NCI-H748 treated with DMSO at 0.1 percent for 48 hours (cell line): Measurements from ENCODE around the gene ITFG1.
"Not testable (repeated sequence)": the region's sequence is repeated elsewhere in the genome, so short reads cannot be mapped to it uniquely, and the experiment has no call there.

Experiments
- DNase-seq: peaks from one replicate; lab custom pipeline; 2025; lab: John Stamatoyannopoulos, UW

The ITFG1 gene

DNA sequence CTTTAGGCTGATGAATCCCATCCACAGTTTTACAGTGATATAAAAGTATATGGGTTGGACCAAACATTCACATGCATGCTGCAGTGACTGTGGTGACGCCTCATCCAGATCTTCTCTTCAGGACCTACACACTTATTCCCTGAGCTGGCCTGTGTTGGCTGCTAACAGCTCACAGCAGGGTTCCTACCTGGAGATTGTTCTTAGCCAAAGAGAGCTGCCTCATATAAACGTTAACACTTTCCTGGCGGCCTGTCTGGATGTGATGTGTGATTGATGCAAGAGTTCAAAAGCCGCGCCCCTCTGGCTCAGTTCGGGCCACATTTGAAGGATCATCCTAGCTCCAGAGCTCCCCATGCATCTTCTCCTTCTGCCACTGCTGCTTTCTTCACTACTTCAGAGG is 224.1 kb downstream of the ITFG1 start:
- DNase-seq: no peak

DNA sequence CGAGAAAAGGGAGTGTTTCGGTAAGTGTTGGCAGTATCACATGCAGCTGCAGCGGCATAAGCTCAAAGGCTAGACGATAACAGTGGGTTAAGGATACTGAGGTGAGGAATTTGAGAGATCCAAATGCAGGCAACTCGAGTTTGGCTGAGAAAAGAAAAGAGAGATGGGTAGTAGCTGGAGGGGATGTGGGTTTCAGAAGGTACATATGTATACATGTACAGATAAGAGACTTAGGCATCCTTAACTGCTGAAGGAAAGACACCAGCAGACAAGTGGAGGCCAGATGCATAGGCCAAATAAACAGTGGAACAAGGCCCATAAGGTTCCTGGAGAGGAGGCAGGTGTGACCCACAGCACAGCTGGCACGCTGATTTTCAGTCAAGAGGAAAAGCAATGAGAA is 230.6 kb downstream of the ITFG1 start:
- no peak for DNase-seq

DNA sequence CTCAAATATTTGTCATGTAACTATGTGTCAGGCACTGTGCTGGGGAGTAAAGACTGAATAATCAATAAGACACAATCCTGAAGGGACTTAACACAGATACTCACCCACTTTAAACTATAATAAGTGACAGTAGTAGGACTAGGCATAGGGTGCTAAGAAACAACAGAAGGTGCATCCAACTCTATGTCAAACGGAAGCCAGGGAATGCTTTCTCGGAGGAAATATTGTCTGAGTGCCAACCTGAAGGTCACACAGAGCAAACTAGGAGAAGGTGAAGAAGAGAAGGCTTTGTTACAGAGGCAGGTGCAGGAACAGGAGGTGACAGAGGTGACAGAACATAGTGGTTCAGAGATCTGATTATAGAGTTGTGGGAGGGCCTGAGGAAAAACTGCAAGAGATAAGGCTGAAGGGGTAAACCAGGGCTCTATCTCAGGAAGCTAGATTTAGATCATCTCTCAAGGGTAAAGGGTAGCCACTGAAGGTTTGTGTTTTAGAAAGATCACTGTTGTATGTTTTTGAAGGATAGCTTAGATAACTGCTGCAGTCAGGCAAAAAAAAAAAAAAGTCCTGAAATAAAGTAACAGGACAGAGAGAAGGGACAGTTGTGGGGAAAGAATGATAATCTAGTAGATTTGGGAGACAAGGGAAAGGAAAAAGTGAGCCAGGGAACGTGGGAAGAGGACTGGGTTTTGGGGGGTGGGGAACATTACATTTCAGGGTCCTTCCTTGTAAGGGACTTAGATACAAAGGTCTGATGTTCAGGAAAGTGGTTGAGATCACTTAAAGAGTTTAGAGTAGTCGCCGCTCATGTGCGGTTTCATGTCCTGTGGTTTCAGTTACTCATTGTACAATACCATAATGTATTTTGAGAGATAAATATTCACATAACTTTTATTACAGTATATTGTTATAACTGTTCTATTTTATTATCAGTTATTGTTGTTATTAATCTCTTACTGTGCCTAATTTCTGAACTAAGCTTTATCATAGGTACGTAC is 231.5 kb downstream of the ITFG1 start:
- DNase-seq: no peak

DNA sequence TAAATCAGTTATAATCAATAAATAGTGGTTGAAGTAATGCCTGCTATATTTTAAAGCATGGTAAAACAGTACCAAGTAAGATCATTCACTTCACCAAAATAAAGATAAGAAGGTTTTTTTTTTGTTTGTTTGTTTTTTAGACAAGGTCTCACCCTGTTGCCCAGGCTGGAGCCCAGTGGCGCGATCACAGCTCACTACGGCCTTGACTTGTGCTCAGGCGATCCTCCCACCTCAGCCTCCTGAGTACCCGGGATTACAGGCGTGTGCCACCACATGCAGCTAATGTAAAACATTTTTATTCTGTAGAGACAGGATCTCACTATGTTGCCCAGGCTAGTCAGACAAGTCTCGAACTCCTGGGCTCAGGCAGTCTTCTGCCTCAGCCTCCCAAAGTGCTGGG is 232.6 kb downstream of the ITFG1 start:
- no peak for DNase-seq

DNA sequence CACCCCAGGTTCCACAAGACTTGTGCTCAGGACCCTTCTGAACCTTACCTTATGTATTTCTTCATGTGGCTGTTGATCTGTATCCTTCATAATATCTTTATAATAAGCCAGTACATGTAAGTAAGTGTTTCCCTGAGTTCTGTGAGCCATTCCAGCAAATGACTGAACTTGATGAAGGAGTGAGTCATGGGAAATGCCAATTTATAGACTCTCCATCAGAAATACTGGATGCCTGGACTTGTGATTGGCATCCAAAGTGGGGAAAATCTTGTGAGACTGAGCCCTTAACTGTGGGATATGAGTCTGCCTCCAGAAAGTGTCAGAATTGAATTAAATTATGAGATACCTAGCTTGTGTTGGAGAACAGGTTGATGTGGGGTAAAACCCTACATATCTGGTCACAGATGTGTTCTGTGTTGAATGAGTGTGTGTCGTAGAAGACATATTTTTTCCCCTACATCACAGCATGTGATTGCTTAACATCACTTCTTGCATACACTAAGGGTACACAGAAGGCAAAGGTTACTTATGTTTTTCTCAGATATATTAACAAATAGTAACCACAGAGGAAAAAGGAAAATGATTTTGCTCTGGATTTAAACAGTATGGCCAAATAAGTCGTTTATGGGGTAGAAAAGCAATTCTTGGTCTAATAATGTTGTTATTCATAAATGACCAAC is 247.0 kb downstream of the ITFG1 start:
- no peak for DNase-seq

DNA sequence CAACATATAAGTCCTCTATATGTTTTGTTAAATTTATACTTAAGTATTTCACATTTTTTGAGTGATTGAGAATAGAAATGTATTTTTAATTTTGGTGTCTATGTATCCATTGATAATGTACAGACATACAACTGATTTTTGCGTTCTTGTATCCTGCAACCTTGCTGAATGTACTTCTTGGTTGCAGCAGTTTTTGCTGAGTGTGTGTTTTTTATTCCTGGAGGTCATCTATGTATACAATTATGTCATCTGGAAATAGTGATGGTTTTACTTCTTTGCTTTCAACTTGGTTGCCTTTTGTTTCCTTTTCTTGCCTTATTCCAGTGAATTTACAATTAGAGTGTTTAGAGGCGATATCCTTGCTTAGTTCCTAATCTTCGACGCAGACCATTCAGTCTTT is 249.6 kb downstream of the ITFG1 start:
- no peak for DNase-seq

DNA sequence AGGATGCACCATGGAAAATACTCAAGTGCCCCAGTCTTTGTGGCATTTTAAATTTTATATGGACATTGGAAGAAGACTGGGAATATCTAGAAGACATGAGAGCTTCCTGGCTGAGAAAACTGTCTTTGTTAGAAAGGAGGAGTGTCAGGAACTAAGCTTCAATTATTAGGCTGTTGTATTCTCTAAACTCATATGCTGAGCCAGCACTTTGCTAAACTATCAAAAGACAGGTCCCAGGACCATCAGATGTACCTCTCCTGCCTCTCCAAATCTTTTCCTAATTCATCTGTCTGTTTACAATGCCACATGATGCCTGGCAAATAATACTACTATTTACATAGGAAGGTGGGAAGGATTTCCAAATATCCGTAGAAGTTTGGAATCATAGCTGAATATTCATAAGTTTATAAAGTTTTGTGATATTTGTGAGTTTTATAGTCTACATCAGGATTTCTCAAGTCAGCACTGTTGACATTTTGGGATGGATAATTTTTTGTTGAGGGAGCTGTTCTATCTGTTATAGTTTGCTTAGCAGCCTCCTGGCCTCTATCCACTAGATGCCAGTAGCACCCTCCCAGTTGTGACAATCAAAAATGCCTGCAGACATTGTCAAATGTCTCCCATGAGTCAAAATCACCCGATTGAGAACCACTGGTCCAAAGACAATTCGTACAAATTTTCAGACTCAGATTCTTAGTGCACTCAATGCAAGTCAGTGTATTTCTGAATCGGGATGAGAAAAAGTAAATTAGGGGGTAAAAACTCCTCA is 255.9 kb downstream of the ITFG1 start:
- DNase-seq: no peak

DNA sequence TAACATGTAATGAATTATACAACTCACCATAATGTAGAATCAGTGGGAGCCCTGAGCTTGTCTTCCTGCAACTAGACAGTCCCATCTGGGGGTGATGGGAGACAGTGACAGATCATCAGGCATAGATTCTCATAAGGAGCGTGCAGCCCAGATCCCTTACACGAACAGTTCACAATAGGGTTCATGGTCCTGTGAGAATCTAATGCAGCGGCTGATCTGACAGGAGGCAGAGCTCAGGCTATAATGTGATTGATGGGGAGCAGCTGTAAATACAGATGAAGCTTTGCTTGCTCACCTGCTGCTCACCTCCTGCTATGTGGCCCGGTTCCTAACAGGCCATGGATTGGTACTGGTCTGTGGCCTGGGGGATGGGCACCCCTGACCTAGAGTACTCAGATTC is 257.4 kb downstream of the ITFG1 start:
- not testable (repeated sequence) for DNase-seq

DNA sequence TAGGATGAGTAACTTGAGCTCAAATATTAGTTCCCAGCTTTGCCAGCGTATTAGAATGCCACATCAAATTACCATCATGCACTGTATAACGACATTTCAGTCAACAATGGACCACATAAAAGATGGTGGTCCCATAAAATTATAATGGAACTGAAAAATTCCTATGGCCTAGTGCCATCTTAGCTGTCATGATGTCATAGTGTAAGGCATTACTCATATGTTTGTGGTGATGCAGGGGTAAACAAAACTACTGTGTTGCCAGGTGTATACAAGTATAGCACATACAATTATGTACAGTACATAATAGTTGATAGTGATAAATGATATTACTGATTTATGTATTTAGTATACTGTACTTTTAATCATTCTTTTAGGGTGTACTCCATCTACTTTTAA is 262.7 kb downstream of the ITFG1 start:
- no peak for DNase-seq

DNA sequence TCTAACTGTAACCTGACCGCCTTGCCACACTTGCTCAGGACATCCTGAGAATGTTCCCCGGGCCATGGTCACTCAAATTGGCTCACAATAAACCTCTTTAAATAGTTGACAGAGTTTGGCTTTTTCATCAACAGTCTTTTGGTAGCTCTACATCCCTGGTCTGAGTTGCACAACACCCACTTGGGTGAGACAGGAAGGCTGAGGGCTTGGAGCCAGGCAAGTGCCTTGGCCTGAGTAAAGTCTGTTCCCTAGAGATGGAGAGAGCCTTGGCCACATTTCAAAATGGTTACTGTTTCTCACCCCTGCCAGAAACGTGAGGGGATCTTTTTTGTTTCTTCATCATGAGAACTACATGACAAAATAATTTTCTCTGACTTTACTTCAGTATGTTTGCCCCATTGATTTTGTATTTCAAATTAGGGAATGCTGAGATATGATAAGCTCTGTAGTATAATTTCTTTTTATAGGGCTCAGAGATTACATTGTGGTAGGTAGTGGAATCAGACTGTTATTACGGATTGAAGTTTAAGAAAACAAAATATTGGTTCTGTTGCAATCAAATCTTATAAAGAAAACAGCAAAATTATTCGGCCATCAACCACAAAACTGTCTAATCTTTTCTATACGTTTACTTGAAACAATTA is 263.2 kb downstream of the ITFG1 start:
- DNase-seq: no peak

DNA sequence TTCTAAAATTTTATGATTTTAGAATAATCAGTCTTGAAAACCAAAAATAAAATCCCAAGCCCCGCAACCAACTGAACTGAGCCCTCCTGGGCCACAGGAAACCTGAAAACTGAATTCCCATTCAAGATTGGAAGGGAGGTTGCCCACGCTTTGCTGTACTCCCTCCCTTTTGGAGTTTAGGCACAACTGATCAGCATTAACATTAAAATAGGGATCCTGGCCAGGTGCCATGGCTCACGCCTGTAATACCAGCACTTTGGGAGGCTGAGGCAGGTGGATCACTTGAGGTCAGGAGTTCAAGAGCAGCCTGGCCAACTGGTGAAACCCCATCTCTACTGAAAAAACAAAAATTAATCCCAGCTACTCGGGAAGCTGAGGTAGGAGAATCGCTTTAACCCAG is 264.4 kb downstream of the ITFG1 start:
- DNase-seq: no peak

DNA sequence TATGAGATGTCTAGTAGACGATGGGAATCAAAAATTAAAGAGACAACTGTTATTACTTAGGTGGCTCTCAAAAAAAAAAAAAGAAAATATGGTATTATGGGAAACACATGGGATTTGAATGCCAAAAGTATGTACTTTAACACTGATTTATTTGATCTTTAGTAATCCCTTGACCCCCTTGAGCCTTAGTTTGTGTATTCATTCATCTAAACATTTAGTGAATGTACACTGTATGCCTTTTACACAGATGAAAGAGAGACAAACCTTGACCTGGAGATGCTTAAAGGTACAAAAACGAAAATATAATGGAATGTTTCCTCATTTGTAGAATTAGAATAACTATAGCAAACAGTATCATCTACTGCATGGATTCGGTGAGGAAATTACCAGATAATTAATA is 278.5 kb downstream of the ITFG1 start:
- DNase-seq: no peak

DNA sequence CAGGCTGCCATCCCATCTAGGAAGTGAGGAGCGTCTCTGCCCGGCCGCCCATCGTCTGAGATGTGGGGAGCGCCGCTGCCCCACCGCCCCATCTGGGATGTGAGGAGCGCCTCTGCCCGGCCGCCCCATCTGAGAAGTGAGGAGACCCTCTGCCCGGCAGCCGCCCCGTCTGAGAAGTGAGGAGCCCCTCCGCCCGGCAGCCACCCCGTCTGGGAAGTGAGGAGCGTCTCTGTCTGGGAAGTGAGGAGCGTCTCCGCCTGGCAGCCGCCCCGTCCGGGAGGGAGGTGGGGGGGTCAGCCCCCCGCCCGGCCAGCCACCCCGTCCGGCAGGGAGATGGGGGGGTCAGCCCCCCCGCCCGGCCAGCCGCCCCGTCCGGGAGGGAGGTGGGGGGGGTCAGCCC is 279.8 kb downstream of the ITFG1 start:
- not testable (repeated sequence) for DNase-seq

DNA sequence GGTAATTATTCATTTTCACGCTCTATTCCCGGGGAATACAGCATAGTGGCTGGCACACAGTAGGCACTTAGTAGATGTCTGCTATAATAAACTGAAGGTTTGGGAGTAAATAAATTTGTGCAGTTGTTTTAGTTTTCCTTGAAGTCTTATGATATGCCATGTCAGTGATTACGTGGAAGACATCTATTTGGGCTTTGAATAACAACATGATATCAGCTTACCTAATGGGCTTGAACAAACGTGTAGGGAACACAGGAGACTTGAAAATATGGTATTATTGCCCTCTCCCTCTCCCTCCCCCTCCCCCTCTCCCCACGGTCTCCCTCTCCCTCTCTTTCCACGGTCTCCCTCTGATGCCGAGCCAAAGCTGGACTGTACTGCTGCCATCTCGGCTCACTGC is 280.8 kb downstream of the ITFG1 start:
- DNase-seq: no peak

DNA sequence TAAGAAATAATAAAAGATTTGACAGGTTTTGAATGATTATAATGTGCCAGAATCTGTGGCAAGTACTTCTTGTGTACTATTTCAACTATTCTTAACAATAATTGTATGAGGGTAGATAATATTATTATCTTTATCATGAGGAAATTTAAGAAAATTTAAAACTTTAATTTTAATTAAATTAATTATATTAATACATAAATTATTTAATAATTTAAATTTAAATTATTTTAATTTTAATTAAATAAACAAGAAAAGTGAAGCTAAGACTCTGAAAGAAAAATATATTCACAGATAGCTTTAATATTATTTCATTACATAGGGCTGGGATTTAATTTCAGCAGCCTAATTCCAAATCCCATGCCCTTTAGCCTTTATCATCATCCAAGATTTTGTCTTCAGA is 285.7 kb downstream of the ITFG1 start:
- DNase-seq: no peak

DNA sequence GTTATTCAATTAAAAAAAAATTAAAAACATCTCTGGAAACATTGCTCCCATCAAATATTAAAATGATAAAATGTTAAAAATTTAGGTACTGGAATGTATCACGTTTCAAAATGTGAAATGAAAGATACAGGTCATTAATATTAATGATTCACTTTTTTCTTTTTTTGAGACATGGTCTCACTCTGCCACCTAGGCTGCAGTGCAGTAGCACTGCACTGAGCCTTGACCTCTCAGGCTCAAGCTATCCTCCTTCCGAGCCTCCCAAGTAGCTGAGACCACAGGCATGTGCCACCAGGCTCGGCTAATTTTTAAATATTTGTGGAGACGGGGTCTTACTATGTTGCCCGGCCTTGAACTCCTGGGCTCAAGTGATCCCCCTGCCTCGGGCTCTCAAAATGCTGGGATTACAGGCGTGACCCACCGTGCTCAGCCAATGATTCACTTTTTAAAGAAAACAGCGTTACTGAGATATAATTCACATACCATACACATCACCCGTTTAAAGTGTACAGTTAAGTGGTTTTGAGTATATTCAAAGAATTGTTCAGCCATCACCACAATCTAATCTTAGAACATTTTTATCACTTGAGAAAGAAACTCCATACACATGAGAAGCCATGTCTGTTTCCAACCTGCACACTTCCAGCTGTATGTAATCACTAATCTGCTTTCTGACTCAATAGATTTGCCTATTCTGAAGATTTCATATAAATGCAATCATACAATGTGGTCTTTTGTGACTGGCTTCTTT is 298.0 kb downstream of the ITFG1 start:
- no peak for DNase-seq

DNA sequence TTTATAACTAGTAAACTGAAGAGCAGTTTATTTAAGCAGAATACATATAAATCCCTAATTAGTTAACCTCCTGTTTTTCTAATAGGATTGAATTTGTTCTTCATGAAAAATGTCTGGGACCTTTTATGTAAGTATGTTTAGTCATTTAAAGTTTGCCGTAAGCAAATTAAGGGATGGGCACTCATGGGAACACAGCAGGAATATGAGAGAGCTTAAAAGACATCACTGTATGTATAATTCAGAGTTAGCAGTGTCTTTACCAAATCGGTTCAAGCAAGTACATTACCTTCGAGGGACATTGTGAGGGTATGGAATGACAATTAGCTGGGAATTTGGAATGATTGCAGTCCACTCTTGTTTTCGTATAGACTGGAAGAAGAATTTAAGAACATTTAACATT is 299.4 kb downstream of the ITFG1 start:
- DNase-seq: no peak

DNA sequence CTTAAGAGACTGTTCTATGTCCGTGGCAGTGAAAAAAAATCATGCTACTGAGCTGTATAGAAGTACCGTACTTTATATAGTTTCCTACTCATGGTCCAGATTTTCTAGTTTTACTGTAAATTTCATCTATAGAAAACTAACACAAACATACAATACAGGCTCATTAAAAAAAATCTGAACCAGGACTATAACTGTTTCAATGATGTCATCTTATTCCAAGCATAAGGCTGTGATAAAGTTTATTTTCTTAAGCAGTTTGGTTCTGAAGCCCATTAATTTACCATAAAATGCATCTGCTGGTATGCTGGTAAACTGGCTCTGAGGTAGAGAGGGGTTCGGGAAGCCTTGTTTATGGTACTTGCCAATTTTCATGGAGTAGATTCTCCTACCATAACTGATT is 300.4 kb downstream of the ITFG1 start:
- no peak for DNase-seq

DNA sequence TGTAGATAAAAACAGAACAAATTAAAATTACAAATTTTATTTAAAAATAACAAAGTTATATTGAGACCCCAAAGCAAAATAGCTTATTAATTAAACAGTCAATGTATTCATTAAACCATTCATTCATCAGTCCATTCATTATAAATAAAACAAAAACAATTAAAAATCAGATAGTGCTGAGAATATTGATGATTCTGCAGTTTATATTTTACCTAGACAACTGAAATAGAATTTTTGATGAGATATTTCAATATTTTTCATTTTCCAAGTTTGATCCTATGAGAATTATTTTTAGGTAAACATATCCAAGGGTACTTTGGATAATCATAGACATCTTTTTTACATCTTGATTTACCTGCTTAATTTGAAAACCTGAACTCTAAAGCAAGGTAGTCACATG is 301.9 kb downstream of the ITFG1 start:
- DNase-seq: no peak

DNA sequence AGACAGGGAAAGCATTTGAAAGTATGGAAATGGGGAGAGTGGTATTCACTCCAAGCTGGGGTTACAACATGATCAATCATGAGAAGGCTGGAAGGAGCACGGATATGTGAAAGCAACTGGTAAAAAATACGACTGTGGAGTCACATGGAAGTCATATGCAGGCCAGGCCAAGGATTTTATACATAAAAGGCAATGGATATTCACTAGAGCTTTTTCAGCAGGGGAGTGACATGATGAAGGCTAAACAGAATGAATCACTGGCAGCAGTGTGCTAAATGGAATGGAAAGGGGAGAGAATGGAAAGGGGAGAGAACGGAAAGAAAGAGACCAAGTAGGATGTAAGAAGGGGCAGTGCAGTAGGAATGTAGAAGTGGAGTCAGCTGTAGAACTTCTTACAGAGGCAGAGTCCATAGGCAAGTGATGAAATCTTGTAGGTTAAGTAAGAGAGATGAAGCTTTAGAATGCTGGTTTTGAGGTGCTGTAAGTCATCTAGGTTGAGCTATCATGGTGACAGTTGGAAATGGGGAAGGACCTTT is 304.1 kb downstream of the ITFG1 start:
- no peak for DNase-seq

DNA sequence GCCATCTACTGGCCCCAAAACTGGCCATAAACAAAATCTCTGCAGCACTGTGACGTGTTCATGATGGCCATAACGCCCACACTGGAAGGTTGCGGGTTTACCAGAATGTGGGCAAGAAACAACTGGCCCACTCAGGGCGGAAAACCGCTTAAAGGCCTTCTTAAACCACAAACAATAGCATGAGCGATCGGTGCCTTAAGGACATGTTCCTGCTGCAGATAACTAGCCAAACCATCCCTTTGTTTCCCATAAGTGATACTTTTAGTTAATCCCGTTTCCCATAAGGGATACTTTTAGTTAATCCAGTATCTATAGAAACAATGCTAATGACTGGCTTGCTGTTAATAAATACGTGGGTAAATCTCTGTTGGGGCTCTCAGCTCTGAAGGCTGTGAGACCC is 308.4 kb downstream of the ITFG1 start:
- DNase-seq: not testable (repeated sequence)
